GM19193 (cell line): Measurements from ENCODE around the gene CLPTM1L.
A peak's percentile ranks its signal among the peaks of the same experiment; 100 is the strongest.

Experiments used
- POLR2A ChIP-seq: IDR thresholded peaks from 4 replicates; pipeline ENCODE4 v1.6.1; 2011; ENCODE audit not compliant: insufficient read depth, insufficient read length; ENCODE audit errors: extremely low read depth

CLPTM1L gene

GRCh38 chr5:1344975-1345838 is at the start of gene CLPTM1L:
CLPTM1L (minus strand) TSS chr5:1345099; CDS start chr5:1344841, 258 bp downstream.
- peak; percentile 79 for TF ChIP-seq POLR2A

GRCh38 chr5:1393571-1394501 is 48.9 kb upstream of the CLPTM1L start:
- no peak for TF ChIP-seq POLR2A

GRCh38 chr5:1392801-1393565 is 48.1 kb upstream of the CLPTM1L start:
- no peak for TF ChIP-seq POLR2A

GRCh38 chr5:1392261-1392660 is 47.4 kb upstream of the CLPTM1L start:
- TF ChIP-seq POLR2A, result no peak

- TF ChIP-seq POLR2A, result no peak
Measured at GRCh38 chr5:1391691-1392090, 46.8 kb upstream of the CLPTM1L start.

GRCh38 chr5:1390861-1391600 is 46.1 kb upstream of the CLPTM1L start:
- TF ChIP-seq POLR2A, result no peak

GRCh38 chr5:1390333-1390732 is 45.4 kb upstream of the CLPTM1L start:
- TF ChIP-seq POLR2A, result no peak

GRCh38 chr5:1388383-1388967 is 43.6 kb upstream of the CLPTM1L start:
- no peak for TF ChIP-seq POLR2A

GRCh38 chr5:1387876-1388275 is 43.0 kb upstream of the CLPTM1L start:
- no peak for TF ChIP-seq POLR2A

GRCh38 chr5:1387059-1387755 is 42.3 kb upstream of the CLPTM1L start:
- no peak for TF ChIP-seq POLR2A

GRCh38 chr5:1386274-1386717 is 41.4 kb upstream of the CLPTM1L start:
- no peak for TF ChIP-seq POLR2A

GRCh38 chr5:1385395-1386273 is 40.7 kb upstream of the CLPTM1L start:
- TF ChIP-seq POLR2A, result no peak
